ENCODE data around the gene ZBTB24. TPM values are rescaled to one million over a fixed set of nuclear protein-coding genes. Genes with fewer than 3 reads are reported as not detected.

Gene ZBTB24
- polyA plus RNA-seq, 3 donors: 12.4 to 17.4 (median 14.8) TPM

- DNase-seq: no peak
Observed at GRCh38 chr6:109453594-109454495, 29.2 kb downstream of the ZBTB24 start.

GRCh38 chr6:109453156-109453555 is 29.9 kb downstream of the ZBTB24 start:
- no peak for DNase-seq

- no peak for DNase-seq
Observed at GRCh38 chr6:109452181-109452580, 30.8 kb downstream of the ZBTB24 start.

- DNase-seq: no peak
Observed at GRCh38 chr6:109451376-109451775, 31.6 kb downstream of the ZBTB24 start.

GRCh38 chr6:109450801-109451200 is 32.2 kb downstream of the ZBTB24 start:
- no peak for DNase-seq

- no peak for DNase-seq
Observed at GRCh38 chr6:109449795-109450673, 33.0 kb downstream of the ZBTB24 start.

- DNase-seq: no peak
Observed at GRCh38 chr6:109449064-109449794, 33.8 kb downstream of the ZBTB24 start.

GRCh38 chr6:109448615-109449014 is 34.4 kb downstream of the ZBTB24 start:
- no peak for DNase-seq

- DNase-seq: no peak
Observed at GRCh38 chr6:109447878-109448555, 35.0 kb downstream of the ZBTB24 start.

GRCh38 chr6:109447087-109447486 is 35.9 kb downstream of the ZBTB24 start:
- no peak for DNase-seq

GRCh38 chr6:109446541-109446940 is 36.5 kb downstream of the ZBTB24 start:
- DNase-seq: no peak

- DNase-seq: no peak
Observed at GRCh38 chr6:109446072-109446471, 36.9 kb downstream of the ZBTB24 start.

GRCh38 chr6:109445382-109445781 is 37.6 kb downstream of the ZBTB24 start:
- DNase-seq: no peak

- DNase-seq: no peak
Observed at GRCh38 chr6:109443425-109443950, 39.5 kb downstream of the ZBTB24 start.

GRCh38 chr6:109442393-109442924 is 40.6 kb downstream of the ZBTB24 start:
- no peak for DNase-seq

GRCh38 chr6:109441069-109441816 is 41.8 kb downstream of the ZBTB24 start:
- peak; percentile 52 for DNase-seq

- peak; percentile 95 for DNase-seq
Observed at GRCh38 chr6:109440331-109441068, 42.5 kb downstream of the ZBTB24 start, which contains the start of the genes PPIL6 and SMPD2. Gene PPIL6 (minus strand): TSS chr6:109440628. CDS start chr6:109440590, 38 bp downstream. Gene SMPD2 (plus strand): TSS chr6:109440724. CDS start chr6:109441122, 398 bp downstream.

- DNase-seq: no peak
Observed at GRCh38 chr6:109436041-109436440, 47.0 kb downstream of the ZBTB24 start.

GRCh38 chr6:109434456-109434855 is 48.6 kb downstream of the ZBTB24 start:
- no peak for DNase-seq
